Measurements from ENCODE around the gene FHIP1A.

DNA sequence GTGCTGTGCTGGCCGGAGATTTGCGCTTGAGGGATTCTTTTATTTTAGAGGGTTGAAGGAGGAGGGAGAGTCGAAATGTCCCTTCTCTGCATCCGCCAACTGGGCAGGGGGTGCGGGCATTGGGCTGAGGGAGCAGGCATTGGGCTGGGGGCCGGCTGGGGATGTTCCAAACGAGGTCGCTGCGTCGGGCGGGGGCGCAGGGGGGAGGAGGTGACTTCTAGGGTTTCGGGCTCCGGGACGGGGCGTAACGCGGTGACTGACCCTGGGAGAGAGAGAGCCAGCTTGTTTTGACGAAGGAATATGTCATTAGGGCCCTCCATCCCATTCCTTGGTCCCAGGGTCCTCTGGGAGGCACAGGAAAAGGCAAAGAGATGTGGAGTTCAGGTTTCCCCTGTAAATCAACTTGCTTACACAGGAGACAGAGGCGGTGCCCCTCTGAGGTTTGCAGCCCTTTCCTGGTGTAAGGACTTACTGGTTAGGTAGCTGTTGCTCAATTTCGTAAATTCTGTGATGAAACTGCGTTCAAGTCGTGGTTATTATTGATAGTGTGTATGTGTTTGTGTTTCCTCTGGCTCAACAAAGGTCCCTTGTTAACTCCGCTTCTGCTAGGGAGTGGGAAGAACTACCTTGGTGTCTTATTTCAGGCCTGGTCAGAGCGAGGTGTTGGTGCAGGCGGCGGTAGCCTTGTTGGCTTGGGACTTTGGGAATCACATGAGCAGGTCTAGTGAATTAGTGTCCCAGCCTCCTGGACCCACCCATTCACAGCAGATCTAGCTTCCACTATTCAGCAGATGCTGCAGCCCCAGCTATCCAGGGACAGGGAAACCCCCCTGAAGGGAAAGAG lies 716 bp downstream of the FHIP1A start:
- TF ChIP-seq, protein P1, sequence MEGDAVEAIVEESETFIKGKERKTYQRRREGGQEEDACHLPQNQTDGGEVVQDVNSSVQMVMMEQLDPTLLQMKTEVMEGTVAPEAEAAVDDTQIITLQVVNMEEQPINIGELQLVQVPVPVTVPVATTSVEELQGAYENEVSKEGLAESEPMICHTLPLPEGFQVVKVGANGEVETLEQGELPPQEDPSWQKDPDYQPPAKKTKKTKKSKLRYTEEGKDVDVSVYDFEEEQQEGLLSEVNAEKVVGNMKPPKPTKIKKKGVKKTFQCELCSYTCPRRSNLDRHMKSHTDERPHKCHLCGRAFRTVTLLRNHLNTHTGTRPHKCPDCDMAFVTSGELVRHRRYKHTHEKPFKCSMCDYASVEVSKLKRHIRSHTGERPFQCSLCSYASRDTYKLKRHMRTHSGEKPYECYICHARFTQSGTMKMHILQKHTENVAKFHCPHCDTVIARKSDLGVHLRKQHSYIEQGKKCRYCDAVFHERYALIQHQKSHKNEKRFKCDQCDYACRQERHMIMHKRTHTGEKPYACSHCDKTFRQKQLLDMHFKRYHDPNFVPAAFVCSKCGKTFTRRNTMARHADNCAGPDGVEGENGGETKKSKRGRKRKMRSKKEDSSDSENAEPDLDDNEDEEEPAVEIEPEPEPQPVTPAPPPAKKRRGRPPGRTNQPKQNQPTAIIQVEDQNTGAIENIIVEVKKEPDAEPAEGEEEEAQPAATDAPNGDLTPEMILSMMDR (IDR thresholded peaks at IDR 0.05; ENCODE audit: extremely low read depth in 1 of 2, insufficient read depth in 1 of 2, low read depth in 1 of 2, low read length in 2 of 2): no peak
- TF ChIP-seq POLR2AphosphoS5 (IDR thresholded peaks at IDR 0.05; ENCODE audit: insufficient read depth, low read depth, low read length): no peak
